ENCODE data around the gene FNDC3B. TPM values are rescaled to one million over a fixed set of nuclear protein-coding genes. Genes with fewer than 3 reads are reported as not detected.

FNDC3B gene
- total and polyA plus RNA-seq, 2 donors (not counting 3 experiments of a cell fraction or from before 2014, with no cell fraction given), result 91.6 to 295 TPM

DNA sequence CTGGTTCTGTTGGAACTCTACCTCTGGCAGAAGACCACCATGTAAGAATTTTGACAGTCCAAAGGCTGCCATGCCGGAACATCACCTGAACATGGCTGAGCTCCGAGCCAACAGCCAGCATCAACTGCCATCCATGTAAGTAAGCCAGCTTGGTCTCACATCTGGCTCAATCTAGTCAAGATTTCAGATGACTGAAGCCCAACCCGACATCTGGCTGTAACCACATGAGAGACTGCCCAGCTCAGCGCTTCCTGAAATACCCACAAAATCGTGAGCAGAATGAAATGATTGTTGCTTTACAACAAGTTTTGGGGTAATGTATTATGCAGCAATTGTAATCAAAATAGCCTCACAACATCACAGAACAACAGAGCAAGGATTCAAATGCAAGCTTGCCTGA, 375.9 kb downstream of the FNDC3B start:
- H3K4me3 ChIP-seq (replicated peaks in 1 of 3; ENCODE audit: insufficient read depth in 1 of 3, low read depth in 1 of 3, low read length in 3 of 3), result no peak overlapping the region
- H3K27me3 ChIP-seq (ENCODE audit: control insufficient read depth in 2 of 2, insufficient read depth in 2 of 2, low read length in 2 of 2), result peaks cover 3 to 11% of the 10 kb centered on the region in 2 experiments
- no TSS peak for BruUV-seq (replicated peaks)
- intact Hi-C loops (cut with micrococcal nuclease), result no loop called here
- TF ChIP-seq, protein P1, sequence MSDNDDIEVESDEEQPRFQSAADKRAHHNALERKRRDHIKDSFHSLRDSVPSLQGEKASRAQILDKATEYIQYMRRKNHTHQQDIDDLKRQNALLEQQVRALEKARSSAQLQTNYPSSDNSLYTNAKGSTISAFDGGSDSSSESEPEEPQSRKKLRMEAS (IDR thresholded peaks at IDR 0.05; ENCODE audit: insufficient read depth, insufficient read length), result no peak
- TF ChIP-seq POLR2AphosphoS5 (IDR thresholded peaks at IDR 0.05; ENCODE audit: insufficient read depth, low read depth, low read length), result no peak
- TF ChIP-seq POLR2A (IDR thresholded peaks at IDR 0.05; ENCODE audit: low read depth, low read length), result no peak
- no peak for TF ChIP-seq GATA2 (IDR thresholded peaks at IDR 0.05; ENCODE audit: insufficient read depth, insufficient read length, low read depth, low read length)
- TF ChIP-seq JUN (IDR thresholded peaks at IDR 0.05; ENCODE audit: borderline replicate concordance, insufficient read depth, insufficient read length, low read depth), result no peak
- TF ChIP-seq, protein P2, sequence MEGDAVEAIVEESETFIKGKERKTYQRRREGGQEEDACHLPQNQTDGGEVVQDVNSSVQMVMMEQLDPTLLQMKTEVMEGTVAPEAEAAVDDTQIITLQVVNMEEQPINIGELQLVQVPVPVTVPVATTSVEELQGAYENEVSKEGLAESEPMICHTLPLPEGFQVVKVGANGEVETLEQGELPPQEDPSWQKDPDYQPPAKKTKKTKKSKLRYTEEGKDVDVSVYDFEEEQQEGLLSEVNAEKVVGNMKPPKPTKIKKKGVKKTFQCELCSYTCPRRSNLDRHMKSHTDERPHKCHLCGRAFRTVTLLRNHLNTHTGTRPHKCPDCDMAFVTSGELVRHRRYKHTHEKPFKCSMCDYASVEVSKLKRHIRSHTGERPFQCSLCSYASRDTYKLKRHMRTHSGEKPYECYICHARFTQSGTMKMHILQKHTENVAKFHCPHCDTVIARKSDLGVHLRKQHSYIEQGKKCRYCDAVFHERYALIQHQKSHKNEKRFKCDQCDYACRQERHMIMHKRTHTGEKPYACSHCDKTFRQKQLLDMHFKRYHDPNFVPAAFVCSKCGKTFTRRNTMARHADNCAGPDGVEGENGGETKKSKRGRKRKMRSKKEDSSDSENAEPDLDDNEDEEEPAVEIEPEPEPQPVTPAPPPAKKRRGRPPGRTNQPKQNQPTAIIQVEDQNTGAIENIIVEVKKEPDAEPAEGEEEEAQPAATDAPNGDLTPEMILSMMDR (IDR thresholded peaks at IDR 0.05; ENCODE audit: extremely low read depth in 1 of 2, insufficient read depth in 1 of 2, low read depth in 1 of 2, low read length in 2 of 2), result no peak
- TF ChIP-seq EZH2 (IDR thresholded peaks at IDR 0.05; ENCODE audit: borderline replicate concordance, low read depth, low read length, severe bottlenecking), result no peak
- TF ChIP-seq FOS (IDR thresholded peaks at IDR 0.05; ENCODE audit: borderline replicate concordance, insufficient read depth, low read length), result no peak
- TF ChIP-seq MYC (IDR thresholded peaks at IDR 0.05; ENCODE audit: low read depth, low read length), result no peak
- no peaks in the 10 kb centered on the region for H4K20me1 ChIP-seq (replicated peaks; ENCODE audit: control insufficient read depth, extremely low read depth, insufficient read depth, low read length)
- ChIA-PET CTCF (interaction anchor here (1.6 kb wide), 1 partner anchor 46 kb away, joined by 5 read pairs; no protein-coding TSS in a partner anchor), POLR2A (no interaction called here)
- H3K9me1 ChIP-seq (replicated peaks; ENCODE audit: control insufficient read depth, extremely low read depth, insufficient read depth, low read length), result no peaks in the 10 kb centered on the region
- no peaks in the 10 kb centered on the region for H3K36me3 ChIP-seq (ENCODE audit: control insufficient read depth in 2 of 2, extremely low read depth in 1 of 2, insufficient read depth in 2 of 2, low read length in 2 of 2)
- H3K27ac ChIP-seq (ENCODE audit: insufficient read depth, low read depth, low read length), result no peak overlapping the region
- no peak overlapping the region for H3K4me2 ChIP-seq (ENCODE audit: insufficient read depth, low read length)
- DNase-seq (ENCODE audit: low read depth, low spot score) (no peak), FAIRE-seq (no peak)
- dilution Hi-C loops (cut with MboI; ENCODE audit: extremely low pct_ligation_motif_present, low sequenced_read_pairs), result no loop called here
- H3K79me2 ChIP-seq (ENCODE audit: control insufficient read depth, insufficient read depth, low read length), result no peaks in the 10 kb centered on the region
- H2AFZ ChIP-seq (ENCODE audit: low read depth, low read length), result no peak overlapping the region
- no peak overlapping the region for H3K9ac ChIP-seq (replicated peaks; ENCODE audit: extremely low read depth, insufficient read depth, low read length)
- H3K9me3 ChIP-seq (replicated peaks; ENCODE audit: control insufficient read depth, insufficient read depth, low read length), result no peaks in the 10 kb centered on the region
- H3K4me1 ChIP-seq (ENCODE audit: control insufficient read depth, extremely low read depth, insufficient read depth, low read length), result no peaks in the 10 kb centered on the region
